Hepatocyte (in vitro differentiated cells): ENCODE measurements around the gene MINDY4B. TPM values are rescaled to one million over a fixed set of nuclear protein-coding genes. Genes with fewer than 3 reads are reported as not detected.
"Not testable (repeated sequence)": the region's sequence is repeated elsewhere in the genome, so short reads cannot be mapped to it uniquely, and the experiment has no call there.

ENCODE experiments used
- DNase-seq: peaks from one replicate; pipeline ENCODE4 v3.0.0-alpha.2; 2016; ENCODE audit warnings: low spot score
- H2AFZ ChIP-seq: fragments of 200-600 bp; sonication (generic); 2 replicates; pipeline ENCODE4 v1.6.0; 2016; ENCODE audit warnings: antibody characterized with exemption, mild to moderate bottlenecking
- H3K27ac ChIP-seq: fragments of 200-600 bp; sonication (generic); 2 replicates; pipeline ENCODE4 v1.5.1; 2016; ENCODE audit warnings: mild to moderate bottlenecking
- H3K27me3 ChIP-seq: fragments of 200-600 bp; sonication (generic); 2 replicates; pipeline ENCODE4 v1.6.1; 2016
- H3K36me3 ChIP-seq: fragments of 200-600 bp; sonication (generic); replicated peaks from 2 replicates; pipeline ENCODE4 v1.5.1; 2016; ENCODE audit warnings: low read depth; ENCODE audit not compliant: insufficient read depth
- H3K4me1 ChIP-seq: fragments of 200-600 bp; sonication (generic); 2 replicates; pipeline ENCODE4 v1.5.1; 2016; ENCODE audit warnings: mild to moderate bottlenecking, moderate library complexity; ENCODE audit not compliant: insufficient read depth
- H3K4me2 ChIP-seq: fragments of 200-600 bp; sonication (generic); 2 replicates; pipeline ENCODE4 v1.6.0; 2016
- H3K4me3 ChIP-seq: fragments of 200-600 bp; sonication (generic); 2 replicates; pipeline ENCODE4 v1.5.1; 2016; ENCODE audit warnings: mild to moderate bottlenecking
- H3K79me2 ChIP-seq: fragments of 200-600 bp; sonication (generic); 2 replicates; pipeline ENCODE4 v1.6.0; 2017; ENCODE audit warnings: mild to moderate bottlenecking
- H3K9me2 ChIP-seq: fragments of 200-600 bp; sonication (generic); replicated peaks from 2 replicates; pipeline ENCODE4 v1.6.0; 2017; ENCODE audit warnings: mild to moderate bottlenecking; ENCODE audit not compliant: insufficient read depth
- H3K9me3 ChIP-seq: fragments of 200-600 bp; sonication (generic); 2 replicates; pipeline ENCODE4 v1.5.1; 2016; ENCODE audit warnings: low read depth, mild to moderate bottlenecking
- H4K20me1 ChIP-seq: fragments of 200-600 bp; sonication (generic); 2 replicates; pipeline ENCODE4 v1.6.0; 2016; ENCODE audit warnings: mild to moderate bottlenecking; ENCODE audit not compliant: insufficient read depth, poor library complexity, severe bottlenecking
- CTCF ChIP-seq: fragments of 200-600 bp; sonication (generic); IDR thresholded peaks from 2 replicates; pipeline ENCODE4 v1.5.1; 2016; ENCODE audit warnings: antibody characterized with exemption, mild to moderate bottlenecking; ENCODE audit not compliant: poor library complexity
- EZH2 ChIP-seq: fragments of 200-600 bp; sonication (generic); IDR thresholded peaks from 2 replicates; pipeline ENCODE4 v1.6.1; 2016; ENCODE audit warnings: antibody characterized with exemption, mild to moderate bottlenecking, borderline replicate concordance
- EZH2phosphoT487 ChIP-seq: fragments of 200-600 bp; sonication (generic); IDR thresholded peaks from one replicate; pipeline ENCODE4 v1.6.1; 2018; ENCODE audit warnings: antibody characterized with exemption, mild to moderate bottlenecking, low read depth, moderate library complexity; ENCODE audit not compliant: unreplicated experiment, severe bottlenecking
- WGBS: methylation state at CpG from one replicate; pipeline ENCODE4 v1.1.6; 2016; ENCODE audit warnings: low lambda C conversion rate; ENCODE audit errors: missing lambda C conversion rate; 5-methylcytosine and 5-hydroxymethylcytosine counted together
- polyA plus RNA-seq: library from polyadenylated mRNA; unstranded; fragments of >200 nt; fragmentation: Nextera tagmentation; extraction: Ambion mirVana; gene quantifications from 2 replicates; pipeline ENCODE4 v1.2.1, GENCODE V29; 2016
- total RNA-seq: library from RNA; depleted of rRNA; stranded (reverse); fragments of >200 nt; gene quantifications from 2 replicates; pipeline ENCODE4 v1.2.3, GENCODE V29; 2014

The MINDY4B gene
- total and polyA plus RNA-seq, 2 experiments from 2014 or later, result not detected

- DNase-seq, result no peak
- Histone ChIP-seq H3K27me3 (no peaks in the 10 kb centered on the region), H3K4me1 (no peaks in the 10 kb centered on the region), H3K27ac (no peak overlapping the region), H3K79me2 (no peaks in the 10 kb centered on the region), H2AFZ (no peak overlapping the region), H3K36me3 (no peaks in the 10 kb centered on the region), H3K4me2 (no peak overlapping the region), H4K20me1 (no peaks in the 10 kb centered on the region), H3K9me2 (no peaks in the 10 kb centered on the region), H3K4me3 (no peak overlapping the region), H3K9me3 (no peaks in the 10 kb centered on the region)
- WGBS, result 93% methylated on average over 2 of the region's 2 CpGs
- TF ChIP-seq EZH2phosphoT487 (no peak), CTCF (no peak), EZH2 (no peak)
Observed at GRCh38 chr3:150861851-150862250, 43.4 kb downstream of the MINDY4B start.

GRCh38 chr3:150857936-150858335, 47.3 kb downstream of the MINDY4B start:
- H3K9me3 ChIP-seq, H3K27me3 ChIP-seq, H2AFZ ChIP-seq, H3K4me3 ChIP-seq, H3K4me1 ChIP-seq, H4K20me1 ChIP-seq, H3K79me2 ChIP-seq, DNase-seq, H3K36me3 ChIP-seq, H3K4me2 ChIP-seq, H3K9me2 ChIP-seq, H3K27ac ChIP-seq: not testable (repeated sequence)
- 95% methylated on average over 8 of the region's 8 CpGs for WGBS

GRCh38 chr3:150850191-150850590, 55.0 kb downstream of the MINDY4B start:
- Histone ChIP-seq H2AFZ (no peak overlapping the region), H3K79me2 (no peaks in the 10 kb centered on the region), H3K4me3 (no peak overlapping the region), H3K27me3 (no peaks in the 10 kb centered on the region), H3K4me1 (no peaks in the 10 kb centered on the region), H3K4me2 (no peak overlapping the region), H4K20me1 (no peaks in the 10 kb centered on the region), H3K27ac (no peak overlapping the region), H3K36me3 (no peaks in the 10 kb centered on the region), H3K9me3 (no peaks in the 10 kb centered on the region), H3K9me2 (no peaks in the 10 kb centered on the region)
- 83% methylated on average over 3 of the region's 3 CpGs for WGBS
- no peak for DNase-seq
- no peak for TF ChIP-seq EZH2
- TF ChIP-seq EZH2phosphoT487, result no peak
- no peak for TF ChIP-seq CTCF

GRCh38 chr3:150848864-150849263, 56.4 kb downstream of the MINDY4B start:
- Histone ChIP-seq H3K9me2 (no peaks in the 10 kb centered on the region), H3K4me2 (no peak overlapping the region), H3K4me3 (no peak overlapping the region), H4K20me1 (no peaks in the 10 kb centered on the region), H3K27ac (no peak overlapping the region), H2AFZ (no peak overlapping the region), H3K4me1 (peaks cover 7% of the 10 kb centered on the region), H3K36me3 (no peaks in the 10 kb centered on the region), H3K27me3 (no peaks in the 10 kb centered on the region), H3K79me2 (no peaks in the 10 kb centered on the region), H3K9me3 (no peaks in the 10 kb centered on the region)
- DNase-seq, result no peak
- no peak for TF ChIP-seq EZH2
- TF ChIP-seq CTCF, result no peak
- TF ChIP-seq EZH2phosphoT487, result no peak
- 67% methylated on average over 1 of the region's 1 CpG for WGBS
